CD4-positive, alpha-beta T cell treated with Interleukin-15 for 4 hours (primary cell): ENCODE measurements around the gene AFF2.

Experiments
- DNase-seq: peaks from one replicate; pipeline ENCODE4 v3.0.0-alpha.2; 2020; ENCODE audit warnings: low spot score

The AFF2 gene

GRCh38 chrX:149013081-149013480, 512.7 kb downstream of the AFF2 start:
- no peak for DNase-seq

- no peak for DNase-seq
These were observed 520.7 kb downstream of the AFF2 start for GRCh38 chrX:149021159-149021558.

- DNase-seq: no peak
These were observed 522.1 kb downstream of the AFF2 start for GRCh38 chrX:149022485-149022884.

- no peak for DNase-seq
These were observed 532.0 kb downstream of the AFF2 start for GRCh38 chrX:149032449-149032848.

GRCh38 chrX:149036086-149036485, 535.7 kb downstream of the AFF2 start:
- DNase-seq: no peak

- DNase-seq: no peak
These were observed 537.0 kb downstream of the AFF2 start for GRCh38 chrX:149037281-149037870.

- DNase-seq: no peak
These were observed 538.6 kb downstream of the AFF2 start for GRCh38 chrX:149039057-149039456.

- DNase-seq: no peak
These were observed 540.6 kb downstream of the AFF2 start for GRCh38 chrX:149040873-149041535.

- no peak for DNase-seq
These were observed 543.0 kb downstream of the AFF2 start for GRCh38 chrX:149043401-149043800.

GRCh38 chrX:149044471-149044870, 544.1 kb downstream of the AFF2 start:
- no peak for DNase-seq

- no peak for DNase-seq
These were observed 545.3 kb downstream of the AFF2 start for GRCh38 chrX:149045645-149046210.
